Prostate gland (tissue), 2 donors: ENCODE data around the gene TLR10. TPM values are rescaled to one million over a fixed set of nuclear protein-coding genes. Genes with fewer than 3 reads are reported as not detected.

Experiments used
- DNase-seq: peaks from one replicate; pipeline ENCODE4 v3.0.0-alpha.2; 2019; ENCODE audit warnings: low spot score
- H3K27ac ChIP-seq, 2 donors: fragments of 200-600 bp; sonication (generic); 2 replicates each; pipeline ENCODE4 v1.5.1; 2017 to 2019
- H3K27me3 ChIP-seq: fragments of 200-600 bp; sonication (generic); replicated peaks from 2 replicates; pipeline ENCODE4 v1.5.1; 2019; ENCODE audit not compliant: insufficient read depth
- H3K36me3 ChIP-seq, 2 donors: fragments of 200-600 bp; sonication (generic); 1 replicate in 1 of 2; 2 replicates in 1 of 2; pipeline versions ENCODE4 v1.5.1 to v1.8.1; 2017 to 2019
- H3K4me1 ChIP-seq: fragments of 200-600 bp; sonication (generic); replicated peaks from 2 replicates; pipeline ENCODE4 v1.5.1; 2019
- H3K4me3 ChIP-seq, 2 donors: fragments of 200-600 bp; sonication (generic); 2 replicates each; pipeline ENCODE4 v1.5.1; 2017 to 2019
- H3K9me3 ChIP-seq: fragments of 200-600 bp; sonication (generic); 2 replicates; pipeline ENCODE4 v1.5.1; 2017
- POLR2A ChIP-seq: fragments of 450-650 bp; IDR thresholded peaks from one replicate; pipeline ENCODE4 v1.6.1; 2016; ENCODE audit warnings: antibody characterized with exemption, mild to moderate bottlenecking
- POLR2AphosphoS5 ChIP-seq: sonication (generic); formaldehyde crosslinking; IDR thresholded peaks from one replicate; pipeline ENCODE4 v1.6.1; 2017; ENCODE audit warnings: antibody characterized with exemption
- WGBS: methylation state at CpG from one replicate; pipeline ENCODE4 v1.1.5; 2018; 5-methylcytosine and 5-hydroxymethylcytosine counted together
- intact Hi-C: fragments of 100-400 bp; cut with DNase I; formaldehyde crosslinking; loops from one replicate; pipeline ENCODE4 v1.14.2; 2022
- total RNA-seq, 2 donors: library from RNA; depleted of rRNA; stranded (reverse); fragments of >200 nt; gene quantifications; one replicate each; pipeline ENCODE4 v1.1.0, GENCODE V29; 2016
- TF ChIP-seq, protein P1 (sequence below), 4 experiments: fragments of 200-600 bp in 2 of 4; fragments of 450-650 bp in 2 of 4; sonication (generic) in 2 of 4; IDR thresholded peaks; 1 replicate in 3 of 4; 2 replicates in 1 of 4; pipeline ENCODE4 v1.5.1; 2016 to 2019; ENCODE audit warnings: antibody characterized with exemption in 4 of 4, mild to moderate bottlenecking in 2 of 4, moderate library complexity in 2 of 4

TLR10 gene
- total RNA-seq, 2 donors from 2014 or later = 0.14 to 0.68 TPM

DNA sequence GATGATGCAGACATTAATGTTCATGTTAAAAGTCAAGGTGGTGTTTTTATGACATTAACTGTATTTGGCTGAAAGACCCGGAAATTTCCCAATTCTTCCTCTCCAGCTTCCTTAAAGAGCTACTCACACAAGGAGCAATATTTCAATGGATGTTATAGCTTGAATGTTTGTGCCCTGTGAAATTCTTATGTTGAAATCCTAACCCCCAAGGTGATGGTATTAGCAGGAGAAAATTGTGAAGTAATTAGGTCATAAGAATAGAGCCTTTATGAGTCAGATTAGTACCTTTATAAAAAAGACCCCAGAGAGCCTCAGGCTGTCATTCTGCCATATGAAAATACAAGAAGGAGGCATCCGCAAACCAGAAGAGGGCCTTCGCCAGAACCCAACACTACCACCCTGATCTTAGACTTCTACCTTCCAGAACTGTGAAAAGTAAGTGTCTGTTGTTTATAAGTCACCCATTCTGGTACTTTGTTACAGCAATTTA is 18.2 kb upstream of the TLR10 start:
- H3K27ac ChIP-seq = no peak overlapping the region
- TF ChIP-seq POLR2AphosphoS5 = no peak
- TF ChIP-seq, protein P1, sequence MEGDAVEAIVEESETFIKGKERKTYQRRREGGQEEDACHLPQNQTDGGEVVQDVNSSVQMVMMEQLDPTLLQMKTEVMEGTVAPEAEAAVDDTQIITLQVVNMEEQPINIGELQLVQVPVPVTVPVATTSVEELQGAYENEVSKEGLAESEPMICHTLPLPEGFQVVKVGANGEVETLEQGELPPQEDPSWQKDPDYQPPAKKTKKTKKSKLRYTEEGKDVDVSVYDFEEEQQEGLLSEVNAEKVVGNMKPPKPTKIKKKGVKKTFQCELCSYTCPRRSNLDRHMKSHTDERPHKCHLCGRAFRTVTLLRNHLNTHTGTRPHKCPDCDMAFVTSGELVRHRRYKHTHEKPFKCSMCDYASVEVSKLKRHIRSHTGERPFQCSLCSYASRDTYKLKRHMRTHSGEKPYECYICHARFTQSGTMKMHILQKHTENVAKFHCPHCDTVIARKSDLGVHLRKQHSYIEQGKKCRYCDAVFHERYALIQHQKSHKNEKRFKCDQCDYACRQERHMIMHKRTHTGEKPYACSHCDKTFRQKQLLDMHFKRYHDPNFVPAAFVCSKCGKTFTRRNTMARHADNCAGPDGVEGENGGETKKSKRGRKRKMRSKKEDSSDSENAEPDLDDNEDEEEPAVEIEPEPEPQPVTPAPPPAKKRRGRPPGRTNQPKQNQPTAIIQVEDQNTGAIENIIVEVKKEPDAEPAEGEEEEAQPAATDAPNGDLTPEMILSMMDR (IDR thresholded peaks at IDR 0.05) = no peak
- TF ChIP-seq POLR2A = no peak
- no peak overlapping the region for H3K4me3 ChIP-seq
- H3K9me3 ChIP-seq = no peaks in the 10 kb centered on the region
- no peak for DNase-seq
- H3K27me3 ChIP-seq = no peaks in the 10 kb centered on the region
- H3K4me1 ChIP-seq = no peaks in the 10 kb centered on the region
- no peaks in the 10 kb centered on the region for H3K36me3 ChIP-seq
- intact Hi-C loops = loop anchor here (5.0 kb wide), 1 partner anchor 39 kb away; no protein-coding TSS in a partner anchor
- 94% methylated on average over 3 of the region's 3 CpGs for WGBS

DNA sequence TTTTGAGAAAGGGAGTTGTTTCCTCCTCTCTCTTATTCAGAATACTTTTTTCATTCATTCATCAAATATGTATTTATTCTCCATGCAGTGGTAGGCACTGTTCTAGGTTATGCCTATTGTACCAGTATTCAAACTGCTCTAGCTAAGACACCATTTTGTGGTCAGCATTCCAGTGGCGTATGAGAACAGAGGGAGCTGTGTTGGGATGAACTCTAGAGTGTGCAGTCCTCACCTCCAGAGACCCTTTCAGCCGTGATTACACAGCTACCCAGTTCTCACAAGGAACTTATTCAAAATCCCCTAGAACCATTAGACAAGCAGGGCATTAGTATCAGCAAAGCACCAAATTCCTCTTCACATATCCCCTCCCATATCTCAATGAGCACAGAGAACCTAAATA is 17.6 kb upstream of the TLR10 start:
- WGBS = 91% methylated on average over 2 of the region's 2 CpGs
- Histone ChIP-seq H3K9me3 (no peaks in the 10 kb centered on the region), H3K4me1 (no peaks in the 10 kb centered on the region), H3K36me3 (no peaks in the 10 kb centered on the region), H3K4me3 (no peak overlapping the region), H3K27ac (no peak overlapping the region), H3K27me3 (no peaks in the 10 kb centered on the region)
- intact Hi-C loops = loop anchor here (5.0 kb wide), 1 partner anchor 38 kb away; no protein-coding TSS in a partner anchor
- no peak for DNase-seq
- TF ChIP-seq POLR2AphosphoS5 = no peak
- TF ChIP-seq, protein P1 (IDR thresholded peaks at IDR 0.05) = no peak
- TF ChIP-seq POLR2A = no peak

DNA sequence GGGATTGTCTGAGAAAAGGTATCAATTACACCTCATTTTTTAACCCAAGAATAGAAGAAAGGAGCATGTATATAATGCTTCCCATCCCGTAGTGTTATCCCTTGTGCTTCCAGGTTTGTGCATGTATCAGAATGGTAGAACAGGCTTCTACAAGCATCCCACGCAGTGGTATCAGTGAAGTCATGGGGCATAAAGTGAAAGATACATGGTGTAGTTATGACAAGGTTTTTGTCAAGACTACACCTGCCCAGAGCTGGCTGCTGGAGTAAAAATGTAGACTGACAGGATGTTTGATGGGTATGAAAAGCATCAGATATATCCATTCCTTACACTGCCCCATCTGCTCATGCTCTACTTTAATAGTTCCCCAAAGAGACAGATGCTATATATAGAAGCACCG is 12.3 kb upstream of the TLR10 start:
- no peak overlapping the region for H3K27ac ChIP-seq
- no peaks in the 10 kb centered on the region for H3K36me3 ChIP-seq
- no peaks in the 10 kb centered on the region for H3K27me3 ChIP-seq
- H3K9me3 ChIP-seq = no peaks in the 10 kb centered on the region
- H3K4me3 ChIP-seq = no peak overlapping the region
- TF ChIP-seq POLR2A (no peak), POLR2AphosphoS5 (no peak)
- TF ChIP-seq, protein P1 (IDR thresholded peaks at IDR 0.05) = no peak
- H3K4me1 ChIP-seq = no peaks in the 10 kb centered on the region
- no peak for DNase-seq
- intact Hi-C loops = no loop called here
- 97% methylated on average over 3 of the region's 3 CpGs for WGBS

DNA sequence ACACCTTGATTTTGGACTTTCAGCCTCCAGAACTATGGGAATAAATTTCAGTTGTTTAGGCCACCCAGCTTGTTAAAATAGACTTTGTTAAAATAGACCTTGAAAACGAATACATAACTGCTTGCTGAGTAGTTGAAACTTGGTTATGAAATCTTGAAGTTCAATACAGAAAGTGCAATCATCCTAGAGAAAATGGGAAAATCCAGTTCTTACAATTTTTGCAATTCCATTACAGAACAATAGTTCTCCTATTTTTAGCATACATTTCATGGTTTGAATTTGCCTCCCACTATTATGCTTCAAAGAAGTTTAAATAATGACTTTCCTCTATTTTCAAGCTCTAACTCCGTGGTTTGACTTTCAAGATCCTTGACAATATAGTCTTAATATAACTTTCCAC is 11.3 kb upstream of the TLR10 start:
- TF ChIP-seq POLR2AphosphoS5 (no peak), POLR2A (no peak)
- TF ChIP-seq, protein P1 (IDR thresholded peaks at IDR 0.05) = no peak
- Histone ChIP-seq H3K4me1 (no peaks in the 10 kb centered on the region), H3K9me3 (no peaks in the 10 kb centered on the region), H3K4me3 (no peak overlapping the region), H3K27me3 (no peaks in the 10 kb centered on the region), H3K27ac (no peak overlapping the region), H3K36me3 (no peaks in the 10 kb centered on the region)
- intact Hi-C loops = no loop called here
- DNase-seq = no peak
- WGBS = 83% methylated on average over 2 of the region's 2 CpGs

DNA sequence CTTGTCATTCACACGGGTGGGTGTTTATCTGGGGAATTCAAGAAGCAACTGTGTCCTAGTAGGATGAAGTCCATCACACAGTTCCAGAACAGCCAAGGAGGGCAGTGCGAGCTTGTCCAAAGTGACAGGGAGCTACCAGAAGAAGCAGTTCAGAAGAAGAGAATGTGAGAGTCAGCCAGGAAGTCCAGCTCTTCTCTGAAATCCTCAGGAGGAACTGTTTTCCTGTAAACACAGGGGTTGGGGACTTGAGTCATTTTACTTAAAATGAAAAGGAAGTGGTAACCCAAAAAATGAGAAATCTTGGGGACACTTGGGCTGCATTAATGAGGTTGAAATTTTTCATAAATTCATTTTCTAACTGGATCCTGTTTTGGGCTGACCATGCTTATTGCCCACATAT is 8.2 kb upstream of the TLR10 start:
- Histone ChIP-seq H3K36me3 (no peaks in the 10 kb centered on the region), H3K4me3 (no peak overlapping the region), H3K27ac (no peak overlapping the region), H3K4me1 (no peaks in the 10 kb centered on the region), H3K9me3 (no peaks in the 10 kb centered on the region), H3K27me3 (no peaks in the 10 kb centered on the region)
- no peak for TF ChIP-seq POLR2AphosphoS5
- TF ChIP-seq, protein P1 (IDR thresholded peaks at IDR 0.05) = no peak
- no peak for TF ChIP-seq POLR2A
- DNase-seq = no peak
- 73% methylated on average over 2 of the region's 2 CpGs for WGBS
- intact Hi-C loops = no loop called here
